Measurements from ENCODE around the gene KRTAP1-4. TPM values are rescaled to one million over a fixed set of nuclear protein-coding genes. Genes with fewer than 3 reads are reported as not detected.

Gene KRTAP1-4
- total RNA-seq, 1 experiment from 2014 or later: not detected

DNA sequence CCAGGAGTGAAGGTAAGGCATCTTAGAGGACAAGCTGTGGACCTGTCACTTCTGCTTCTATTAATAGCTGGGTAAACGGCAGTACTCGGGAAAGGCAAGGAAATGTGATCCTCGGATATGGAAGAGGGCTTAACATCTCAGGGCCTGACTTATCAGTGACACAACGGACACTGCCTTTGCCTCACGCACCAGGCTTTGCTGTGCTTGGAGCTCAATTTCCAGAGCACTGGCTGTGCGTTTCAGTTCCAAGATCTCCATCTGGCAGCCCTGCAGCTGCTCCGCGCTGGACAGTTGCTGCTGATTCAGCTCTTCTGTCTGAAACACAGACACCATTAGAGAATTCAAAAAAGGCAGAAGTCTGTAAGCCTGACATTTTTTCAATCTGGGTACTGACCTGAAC is 49.4 kb downstream of the KRTAP1-4 start:
- TF ChIP-seq CTCF (conservative IDR thresholded peaks at IDR 0.05; ENCODE audit: low read depth, low read length) (no peak), EZH2phosphoT487 (IDR thresholded peaks at IDR 0.05; ENCODE audit: borderline replicate concordance, low read length) (no peak), EZH2 (IDR thresholded peaks at IDR 0.05; ENCODE audit: low read length, unreplicated experiment) (no peak)
- no TSS peak for BruUV-seq (replicated peaks)
- no peaks in the 10 kb centered on the region for H3K9me3 ChIP-seq (ENCODE audit: low read length)
- H3F3A ChIP-seq (ENCODE audit: low read length, unreplicated experiment): no peaks in the 10 kb centered on the region
- POLR2A ChIA-PET (ENCODE audit: unreplicated experiment): no interaction called here
- H3K4me3 ChIP-seq (ENCODE audit: low read length): no peak overlapping the region
- H3K9ac ChIP-seq (ENCODE audit: low read length): no peak overlapping the region
- CTCF ChIA-PET: no interaction called here
- H3K4me2 ChIP-seq (ENCODE audit: low read length): no peak overlapping the region
- no peaks in the 10 kb centered on the region for H3K9me2 ChIP-seq (replicated peaks; ENCODE audit: low read length)
- intact Hi-C loops (cut with micrococcal nuclease): no loop called here
- H3K36me3 ChIP-seq (ENCODE audit: low read depth, low read length): no peaks in the 10 kb centered on the region
- H2AFZ ChIP-seq (ENCODE audit: low read length): no peak overlapping the region
- no peaks in the 10 kb centered on the region for H3K27me3 ChIP-seq (ENCODE audit: low read length)
- DNase-seq (no peak), ATAC-seq (no peak)
- H3K27ac ChIP-seq (ENCODE audit: low read length): no peak overlapping the region
- H3K4me1 ChIP-seq (ENCODE audit: insufficient read depth, low read length): peaks cover 6% of the 10 kb centered on the region; the same call in 1 of the 2 replicates
- no peaks in the 10 kb centered on the region for H3K79me2 ChIP-seq (ENCODE audit: low read length)
- no peaks in the 10 kb centered on the region for H4K20me1 ChIP-seq (ENCODE audit: low read length)

DNA sequence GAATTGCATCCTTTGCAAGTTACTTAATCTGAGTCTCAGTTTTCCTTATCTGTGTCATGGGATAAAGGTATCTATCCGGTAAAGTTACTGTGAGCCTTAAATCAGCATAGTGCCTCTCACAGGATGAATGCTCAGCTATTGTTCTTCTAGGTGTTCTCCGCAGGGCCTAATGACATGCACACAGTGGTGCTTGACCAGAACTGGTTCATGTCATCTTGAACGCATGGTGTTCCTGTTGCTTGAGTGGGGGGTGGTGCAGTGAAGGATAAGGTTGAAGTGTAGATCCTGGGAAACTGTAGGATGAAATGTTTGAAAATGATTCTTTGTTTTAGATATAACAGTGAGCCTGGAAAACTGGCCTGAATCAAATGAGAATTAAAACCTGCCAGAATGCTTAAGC is 49.9 kb downstream of the KRTAP1-4 start:
- TF ChIP-seq EZH2 (IDR thresholded peaks at IDR 0.05; ENCODE audit: low read length, unreplicated experiment): no peak
- no peak for TF ChIP-seq EZH2phosphoT487 (IDR thresholded peaks at IDR 0.05; ENCODE audit: borderline replicate concordance, low read length)
- TF ChIP-seq CTCF (conservative IDR thresholded peaks at IDR 0.05; ENCODE audit: low read depth, low read length): no peak
- no peaks in the 10 kb centered on the region for H3K9me3 ChIP-seq (ENCODE audit: low read length)
- no peak for ATAC-seq
- DNase-seq: no peak
- no peaks in the 10 kb centered on the region for H3K9me2 ChIP-seq (replicated peaks; ENCODE audit: low read length)
- no peak overlapping the region for H3K4me3 ChIP-seq (ENCODE audit: low read length)
- no TSS peak for BruUV-seq (replicated peaks)
- intact Hi-C loops (cut with micrococcal nuclease): no loop called here
- H2AFZ ChIP-seq (ENCODE audit: low read length): no peak overlapping the region
- peaks cover 6% of the 10 kb centered on the region; the same call in 1 of the 2 replicates for H3K4me1 ChIP-seq (ENCODE audit: insufficient read depth, low read length)
- H3F3A ChIP-seq (ENCODE audit: low read length, unreplicated experiment): no peaks in the 10 kb centered on the region
- H3K27me3 ChIP-seq (ENCODE audit: low read length): no peaks in the 10 kb centered on the region
- no peaks in the 10 kb centered on the region for H3K36me3 ChIP-seq (ENCODE audit: low read depth, low read length)
- CTCF ChIA-PET: no interaction called here
- no peak overlapping the region for H3K9ac ChIP-seq (ENCODE audit: low read length)
- H4K20me1 ChIP-seq (ENCODE audit: low read length): no peaks in the 10 kb centered on the region
- no peak overlapping the region for H3K27ac ChIP-seq (ENCODE audit: low read length)
- H3K79me2 ChIP-seq (ENCODE audit: low read length): no peaks in the 10 kb centered on the region
- no peak overlapping the region for H3K4me2 ChIP-seq (ENCODE audit: low read length)
- POLR2A ChIA-PET (ENCODE audit: unreplicated experiment): no interaction called here

Other genes starting within 250 kb of the KRTAP1-4 start
- gene KRT27, start 247.6 kb downstream of the KRTAP1-4 start, total RNA-seq (2014; rRNA removed): not detected in 2 replicates
- not detected in 2 replicates for gene KRT28, start 230.2 kb downstream of the KRTAP1-4 start, total RNA-seq (2014; rRNA removed)
- 18.3 and 24.8 TPM in 2 replicates for gene KRT10, start 207.6 kb downstream of the KRTAP1-4 start, total RNA-seq (2014; rRNA removed)
- not detected in 2 replicates for gene KRT12, start 163.0 kb downstream of the KRTAP1-4 start, total RNA-seq (2014; rRNA removed)
- gene KRT20, start 145.0 kb downstream of the KRTAP1-4 start, total RNA-seq (2014; rRNA removed): 0.18 TPM in 1 of 2 replicates, not detected in the other
- gene KRT23, start 92.5 kb downstream of the KRTAP1-4 start, total RNA-seq (2014; rRNA removed): not detected in 2 replicates
- gene KRT39, start 63.2 kb downstream of the KRTAP1-4 start, total RNA-seq (2014; rRNA removed): not detected in 2 replicates
- gene KRT40, start 45.9 kb downstream of the KRTAP1-4 start, total RNA-seq (2014; rRNA removed): not detected in 2 replicates
- gene KRTAP3-3, start 36.0 kb downstream of the KRTAP1-4 start, total RNA-seq (2014; rRNA removed): not detected in 2 replicates
- not detected in 2 replicates for gene KRTAP3-2, start 30.3 kb downstream of the KRTAP1-4 start, total RNA-seq (2014; rRNA removed)
- gene KRTAP3-1, start 21.1 kb downstream of the KRTAP1-4 start, total RNA-seq (2014; rRNA removed): 1.6 TPM in 1 of 2 replicates, not detected in the other
- 0.51 TPM in 1 of 2 replicates, not detected in the other for gene KRTAP1-5, start 3.0 kb downstream of the KRTAP1-4 start, total RNA-seq (2014; rRNA removed)
- not detected in 2 replicates for gene KRTAP1-3, start 4.7 kb upstream of the KRTAP1-4 start, total RNA-seq (2014; rRNA removed)
- gene KRTAP1-1, start 11.3 kb upstream of the KRTAP1-4 start, total RNA-seq (2014; rRNA removed): not detected in 2 replicates
- gene KRTAP2-1, start 17.1 kb upstream of the KRTAP1-4 start, total RNA-seq (2014; rRNA removed): not detected in 2 replicates
- gene KRTAP2-2, start 25.0 kb upstream of the KRTAP1-4 start, total RNA-seq (2014; rRNA removed): not detected in 2 replicates
- gene KRTAP2-3, start 29.9 kb upstream of the KRTAP1-4 start, total RNA-seq (2014; rRNA removed): 10.8 and 12.4 TPM in 2 replicates
- gene KRTAP2-4, start 35.7 kb upstream of the KRTAP1-4 start, total RNA-seq (2014; rRNA removed): not detected in 2 replicates
- not detected in 2 replicates for gene KRTAP4-7, start 54.0 kb upstream of the KRTAP1-4 start, total RNA-seq (2014; rRNA removed)
- not detected in 2 replicates for gene KRTAP4-8, start 67.9 kb upstream of the KRTAP1-4 start, total RNA-seq (2014; rRNA removed)
- not detected in 2 replicates for gene KRTAP4-16, start 72.0 kb upstream of the KRTAP1-4 start, total RNA-seq (2014; rRNA removed)
- gene KRTAP4-9, start 75.2 kb upstream of the KRTAP1-4 start, total RNA-seq (2014; rRNA removed): not detected in 2 replicates
- gene KRTAP4-11, start 88.2 kb upstream of the KRTAP1-4 start, total RNA-seq (2014; rRNA removed): not detected in 2 replicates
- gene KRTAP4-12, start 94.0 kb upstream of the KRTAP1-4 start, total RNA-seq (2014; rRNA removed): not detected in 2 replicates
- not detected in 2 replicates for gene KRTAP4-6, start 110.3 kb upstream of the KRTAP1-4 start, total RNA-seq (2014; rRNA removed)
- gene KRTAP4-5, start 119.6 kb upstream of the KRTAP1-4 start, total RNA-seq (2014; rRNA removed): not detected in 2 replicates
- not detected in 2 replicates for gene KRTAP4-4, start 130.6 kb upstream of the KRTAP1-4 start, total RNA-seq (2014; rRNA removed)
- not detected in 2 replicates for gene KRTAP4-3, start 138.0 kb upstream of the KRTAP1-4 start, total RNA-seq (2014; rRNA removed)
- gene KRTAP4-2, start 148.0 kb upstream of the KRTAP1-4 start, total RNA-seq (2014; rRNA removed): not detected in 2 replicates
- not detected in 2 replicates for gene KRTAP4-1, start 154.7 kb upstream of the KRTAP1-4 start, total RNA-seq (2014; rRNA removed)
- gene KRTAP9-1, start 159.7 kb upstream of the KRTAP1-4 start, total RNA-seq (2014; rRNA removed): not detected in 2 replicates
- gene KRTAP9-2, start 196.5 kb upstream of the KRTAP1-4 start, total RNA-seq (2014; rRNA removed): not detected in 2 replicates
- not detected in 2 replicates for gene KRTAP9-3, start 202.3 kb upstream of the KRTAP1-4 start, total RNA-seq (2014; rRNA removed)
- gene KRTAP9-8, start 207.8 kb upstream of the KRTAP1-4 start, total RNA-seq (2014; rRNA removed): not detected in 2 replicates
- not detected in 2 replicates for gene KRTAP9-4, start 219.5 kb upstream of the KRTAP1-4 start, total RNA-seq (2014; rRNA removed)
- not detected in 2 replicates for gene KRTAP9-9, start 225.2 kb upstream of the KRTAP1-4 start, total RNA-seq (2014; rRNA removed)
- gene KRTAP9-6, start 235.2 kb upstream of the KRTAP1-4 start, total RNA-seq (2014; rRNA removed): not detected in 2 replicates
- gene KRTAP9-7, start 245.5 kb upstream of the KRTAP1-4 start, total RNA-seq (2014; rRNA removed): not detected in 2 replicates